HepG2 (cell line): ENCODE data around the gene IFI30. TPM values are rescaled to one million over a fixed set of nuclear protein-coding genes. Genes with fewer than 3 reads are reported as not detected.

Experiments
- CTCF ChIP-seq: sonication (generic); formaldehyde crosslinking; IDR thresholded peaks from 2 replicates; pipeline ENCODE4 v1.5.0; 2020; ENCODE audit warnings: mild to moderate bottlenecking, missing genetic modification reagents, moderate library complexity
- FOSL2 ChIP-seq: sonication (generic); formaldehyde crosslinking; IDR thresholded peaks from 2 replicates; pipeline ENCODE4 v1.4.0; 2020; ENCODE audit warnings: missing genetic modification reagents
- REL ChIP-seq: sonication (generic); formaldehyde crosslinking; conservative IDR thresholded peaks from 2 replicates; pipeline ENCODE4 v1.8.0; 2022; ENCODE audit warnings: mild to moderate bottlenecking, missing genetic modification reagents, moderate library complexity
- REST ChIP-seq, 2 experiments: IDR thresholded peaks; 2 replicates each; pipeline ENCODE4 v1.6.1; 2011 to 2012; ENCODE audit warnings: low read length in 2 of 2, borderline replicate concordance in 1 of 2, low read depth in 1 of 2, mild to moderate bottlenecking in 1 of 2, moderate library complexity in 1 of 2
- RORA ChIP-seq: sonication (generic); formaldehyde crosslinking; IDR thresholded peaks from 2 replicates; pipeline ENCODE4 v1.5.0; 2020; ENCODE audit warnings: mild to moderate bottlenecking, missing genetic modification reagents, moderate library complexity
- SAP130 ChIP-seq: IDR thresholded peaks from 2 replicates; pipeline ENCODE4 v1.6.1; 2016; ENCODE audit warnings: low read depth
- SPEN ChIP-seq: sonication (generic); formaldehyde crosslinking; IDR thresholded peaks from 2 replicates; pipeline ENCODE4 v1.5.1; 2020; ENCODE audit warnings: low read depth, mild to moderate bottlenecking, missing genetic modification reagents
- TFAP4 ChIP-seq: sonication (generic); IDR thresholded peaks from 2 replicates; pipeline ENCODE4 v1.6.1; 2016; ENCODE audit warnings: low read depth, borderline replicate concordance
- WIZ ChIP-seq: sonication (generic); formaldehyde crosslinking; IDR thresholded peaks from 2 replicates; pipeline ENCODE4 v1.5.1; 2020; ENCODE audit warnings: mild to moderate bottlenecking, missing genetic modification reagents
- ZNF687 ChIP-seq: sonication (generic); formaldehyde crosslinking; IDR thresholded peaks from 2 replicates; pipeline ENCODE4 v1.5.1; 2020; ENCODE audit warnings: mild to moderate bottlenecking, missing genetic modification reagents, moderate library complexity
- polyA plus RNA-seq, 8 experiments: library from polyadenylated mRNA; depleted of rRNA in 3 of 8; stranded (reverse) in 7 of 8; unstranded in 1 of 8; fragments of >200 nt; fragmentation: Illumina TruSeq in 4 of 8; extraction: Trizol in 4 of 8; gene quantifications; 2 replicates each; pipeline versions ENCODE4 v1.2.1 to v1.2.3, GENCODE V29; 2011 to 2016; ENCODE audit warnings: low read depth in 4 of 8, missing spikeins in 1 of 8, mixed read lengths in 1 of 8; ENCODE audit not compliant: insufficient read depth in 1 of 8
- total RNA-seq, 5 experiments: library from RNA; depleted of rRNA; stranded (reverse); fragments of >200 nt; fragmentation: Illumina TruSeq; extraction: Trizol; gene quantifications; 2 replicates each; pipeline ENCODE4 v1.2.3, GENCODE V29; 2016; ENCODE audit warnings: low read depth in 1 of 5

IFI30 gene
- total and polyA plus RNA-seq, 2 of the 13 experiments (the other 11 are each of a cell fraction or from before 2014, with no cell fraction given): 25.0 to 79.4 TPM

GRCh38 chr19:18205200-18205892, 31.7 kb downstream of the IFI30 start (continued):
- TF ChIP-seq ZNF687 (CRISPR knock-in tag): peak; percentile 38; the same call in 1 of the 2 replicates
- no peak for TF ChIP-seq CTCF (CRISPR knock-in tag)
- TF ChIP-seq RORA (CRISPR knock-in tag): no peak
- no peak for TF ChIP-seq SPEN (CRISPR knock-in tag)
- TF ChIP-seq WIZ: no peak
- no peak for TF ChIP-seq REST (IDR thresholded peaks at IDR 0.05; ENCODE audit: borderline replicate concordance in 1 of 2, low read depth in 1 of 2, low read length in 2 of 2)
- no peak for TF ChIP-seq REL
- TF ChIP-seq SAP130 (CRISPR knock-in tag): 0 out of 2 replicates have a peak, but pooled peaks have one; percentile 4
- TF ChIP-seq TFAP4: peak; percentile 31; the same call in 1 of the 2 replicates
- 0 out of 2 replicates have a peak, but pooled peaks have one; percentile 8 for TF ChIP-seq FOSL2 (CRISPR knock-in tag)
